Cardiac septum (tissue), 1 donor: Measurements from ENCODE around the gene TTC33. TPM values are rescaled to one million over a fixed set of nuclear protein-coding genes. Genes with fewer than 3 reads are reported as not detected.

Source experiments
- DNase-seq: peaks from one replicate; pipeline ENCODE4 v3.0.0-alpha.2; 2020; ENCODE audit warnings: low spot score
- intact Hi-C: fragments of 100-400 bp; cut with DNase I; formaldehyde crosslinking; loops from one replicate; pipeline ENCODE4 v1.14.0; 2022
- total RNA-seq: library from RNA; stranded (reverse); fragmentation: NEBNext Ultra II Directional; extraction: Animal tissue kit (Norgen Biotek cat#: 25700); gene quantifications from one replicate; pipeline ENCODE4 v1.2.1, GENCODE V29; 2021
- donor health status: DM: no; HTN: no; CAD: no.

TTC33 gene
- total RNA-seq, 1 donor from 2014 or later, result 19.1 TPM

GRCh38 chr5:40630126-40630525 lies 125.6 kb downstream of the TTC33 start:
- intact Hi-C loops, result no loop called here

DNA sequence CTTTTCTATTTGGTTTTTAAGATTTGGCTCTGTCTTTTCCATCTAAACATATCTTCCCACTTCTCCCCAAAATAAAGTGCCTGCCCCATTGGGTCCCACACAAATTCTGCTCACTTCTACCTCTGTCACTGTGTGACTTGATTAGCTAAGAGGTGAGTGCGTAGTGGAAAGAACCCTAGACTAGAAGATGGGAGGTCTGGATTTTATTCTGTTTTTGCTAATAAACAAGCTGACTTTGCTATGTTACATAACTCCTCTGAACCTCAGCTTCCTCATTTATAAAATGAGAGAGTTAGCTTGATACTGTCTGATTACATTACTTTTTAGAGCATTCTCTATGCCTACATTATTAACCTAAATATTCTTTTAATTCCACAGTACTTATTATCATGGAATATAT lies 127.4 kb downstream of the TTC33 start:
- intact Hi-C loops, result no loop called here
- DNase-seq, result no peak

More at GRCh38 chr5:40630126-40630525, 125.6 kb downstream of the TTC33 start:
- DNase-seq, result no peak

- DNase-seq, result no peak
- intact Hi-C loops, result no loop called here
Observed at GRCh38 chr5:40627706-40628105, 128.1 kb downstream of the TTC33 start.

- no peak for DNase-seq
- intact Hi-C loops, result no loop called here
Observed at GRCh38 chr5:40626801-40627200, 129.0 kb downstream of the TTC33 start.

DNA sequence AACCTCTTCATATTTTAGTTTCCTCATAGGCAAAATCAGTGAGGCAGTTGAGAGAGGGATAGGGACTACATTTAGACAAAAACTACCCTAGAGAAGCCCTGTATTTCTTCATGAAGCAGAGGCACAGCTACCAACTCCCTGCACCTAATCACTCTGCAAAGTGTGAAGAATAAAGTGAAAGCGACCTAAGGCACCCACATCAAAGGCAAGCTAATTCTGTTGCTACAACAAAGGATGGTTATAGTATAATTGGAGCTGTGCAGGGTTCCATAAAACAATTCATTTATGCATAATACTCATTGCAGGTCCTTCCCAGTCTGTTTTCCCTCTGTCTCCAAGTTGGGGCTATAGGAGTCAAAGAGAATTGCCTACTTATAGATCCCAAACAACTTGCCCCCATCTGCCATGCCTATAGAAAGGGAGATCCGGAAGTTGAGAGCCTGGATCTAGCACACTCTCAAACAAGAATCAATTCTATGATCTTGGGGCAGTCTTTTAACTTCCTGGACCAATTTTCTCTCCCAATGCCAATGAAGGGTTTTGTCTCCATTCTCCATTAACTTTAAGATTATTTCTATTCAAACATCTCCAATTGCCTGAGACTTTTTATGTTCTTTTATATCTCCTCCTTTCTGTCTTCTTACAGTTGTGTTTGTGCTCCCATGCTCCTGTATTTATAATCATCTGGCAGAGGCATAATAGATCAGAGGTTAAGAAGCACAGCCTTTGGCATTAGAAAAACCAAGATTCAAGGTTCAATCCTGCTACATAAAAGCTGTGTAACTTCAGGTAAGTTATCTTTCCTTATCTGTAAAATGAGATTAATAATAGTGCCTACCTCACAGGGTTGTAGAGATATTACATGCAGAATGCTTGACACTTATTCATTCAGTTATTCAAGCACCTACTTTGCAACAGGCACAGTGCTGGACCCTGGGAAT lies 132.0 kb downstream of the TTC33 start:
- DNase-seq, result no peak
- intact Hi-C loops, result no loop called here

GRCh38 chr5:40622463-40623252 lies 133.1 kb downstream of the TTC33 start:
- intact Hi-C loops, result no loop called here
- no peak for DNase-seq

GRCh38 chr5:40619421-40619820 lies 136.3 kb downstream of the TTC33 start:
- no peak for DNase-seq
- intact Hi-C loops, result no loop called here

GRCh38 chr5:40618926-40619325 lies 136.8 kb downstream of the TTC33 start:
- intact Hi-C loops, result no loop called here
- no peak for DNase-seq

- intact Hi-C loops, result no loop called here
- no peak for DNase-seq
Observed at GRCh38 chr5:40616781-40617180, 139.0 kb downstream of the TTC33 start.

DNA sequence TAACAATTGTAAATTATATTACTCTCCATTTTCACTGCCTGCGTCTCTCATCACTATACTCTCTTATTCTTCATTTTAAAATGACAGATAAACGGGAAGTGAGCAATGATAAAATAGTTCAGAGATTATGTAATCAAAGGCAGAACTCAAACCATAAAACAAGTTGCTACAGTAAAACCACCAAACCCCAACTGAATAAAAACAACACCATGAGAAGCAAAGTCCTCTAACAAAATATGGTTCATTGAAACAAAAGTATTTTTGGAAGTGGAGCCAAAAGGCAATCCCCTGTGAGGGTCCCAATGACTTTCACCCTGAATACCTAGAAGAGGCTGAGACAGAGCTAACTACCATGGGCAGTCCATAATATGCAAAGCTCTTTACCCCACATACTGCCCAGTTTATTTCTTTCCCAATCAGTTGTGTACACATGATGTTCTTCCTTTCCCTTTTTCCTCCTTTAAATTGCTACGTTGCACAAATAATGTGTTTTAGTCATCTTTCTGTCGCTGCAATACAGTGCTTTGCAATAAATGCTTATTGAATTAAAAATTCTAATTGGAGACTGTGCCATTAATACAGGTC lies 140.1 kb downstream of the TTC33 start:
- intact Hi-C loops, result no loop called here

GRCh38 chr5:40614923-40615585 lies 140.7 kb downstream of the TTC33 start:
- intact Hi-C loops, result no loop called here
- DNase-seq, result no peak

More for the DNA sequence above, 140.1 kb downstream of the TTC33 start:
- no peak for DNase-seq

DNA sequence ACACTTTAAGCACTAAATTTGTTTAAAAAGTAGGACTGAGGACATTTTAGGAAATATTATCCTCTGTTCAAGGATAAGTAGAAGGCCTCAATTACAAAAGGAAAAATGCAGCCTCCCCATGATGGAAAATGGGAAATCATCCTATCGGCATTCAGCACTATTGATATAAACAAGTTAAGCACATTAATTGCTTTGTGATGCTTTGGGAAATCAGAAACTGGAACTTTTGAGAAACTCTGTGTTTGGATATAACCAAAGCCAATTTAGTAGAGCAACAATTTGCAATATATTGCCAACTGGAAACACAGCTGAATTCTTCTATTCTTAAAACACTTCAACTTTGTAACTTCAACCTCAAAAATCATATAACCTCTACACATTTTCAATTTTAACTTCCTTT lies 141.3 kb downstream of the TTC33 start:
- intact Hi-C loops, result no loop called here
- no peak for DNase-seq

- DNase-seq, result no peak
- intact Hi-C loops, result no loop called here
Observed at GRCh38 chr5:40607202-40607601, 148.6 kb downstream of the TTC33 start.

DNA sequence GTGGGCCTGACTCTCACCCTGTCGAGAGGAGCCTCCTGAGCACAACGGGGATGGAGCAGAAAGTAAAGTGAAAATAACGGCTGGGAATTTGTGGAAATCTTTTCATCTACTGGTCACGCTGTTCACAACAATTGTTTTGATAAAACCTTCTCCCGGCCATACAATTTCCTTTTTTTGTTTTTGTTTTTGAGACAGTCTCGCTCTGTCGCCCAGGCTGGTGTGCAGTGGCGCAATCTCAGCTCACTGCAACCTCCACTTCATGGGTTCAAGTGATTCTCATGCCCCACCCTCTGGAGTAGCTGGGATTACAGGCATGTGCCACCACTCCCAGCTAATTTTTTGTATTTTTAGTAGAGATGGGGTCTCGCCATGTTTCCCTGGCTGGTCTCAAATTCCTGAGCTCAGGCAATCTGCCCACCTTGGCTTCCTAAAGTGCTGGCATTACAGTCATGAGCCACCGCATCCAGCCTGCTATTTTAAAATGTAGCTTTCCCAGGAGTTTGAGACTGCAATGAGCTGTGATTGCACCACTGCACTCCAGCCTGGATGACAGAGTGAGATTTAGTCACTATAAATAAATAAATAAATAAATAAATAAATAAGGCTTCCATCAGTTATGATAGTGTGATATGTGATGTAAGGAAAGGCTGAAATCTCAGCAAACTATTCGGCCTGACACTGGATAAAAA lies 149.5 kb downstream of the TTC33 start:
- DNase-seq, result no peak
- intact Hi-C loops, result no loop called here

- intact Hi-C loops, result no loop called here
- DNase-seq, result no peak
Observed at GRCh38 chr5:40605295-40605958, 150.3 kb downstream of the TTC33 start.

DNA sequence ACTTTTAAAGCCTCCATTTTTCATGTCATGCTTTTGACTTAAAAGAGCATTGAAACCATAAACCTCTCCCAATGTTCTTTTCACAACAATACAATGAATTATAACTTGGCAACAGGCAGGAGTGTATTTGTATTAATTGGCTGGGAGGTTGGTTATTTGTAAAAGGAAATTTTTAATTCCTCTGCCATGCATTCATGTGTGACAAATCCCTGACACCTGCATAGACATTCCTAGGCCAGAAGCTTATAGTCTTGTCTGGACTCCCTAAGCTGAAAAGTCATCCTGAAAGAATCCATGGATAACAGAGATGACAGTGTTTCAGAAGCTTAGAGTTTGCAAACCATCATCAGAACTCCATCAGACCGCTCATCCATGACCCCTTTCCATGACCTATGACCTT lies 152.4 kb downstream of the TTC33 start:
- intact Hi-C loops, result no loop called here
- no peak for DNase-seq

DNA sequence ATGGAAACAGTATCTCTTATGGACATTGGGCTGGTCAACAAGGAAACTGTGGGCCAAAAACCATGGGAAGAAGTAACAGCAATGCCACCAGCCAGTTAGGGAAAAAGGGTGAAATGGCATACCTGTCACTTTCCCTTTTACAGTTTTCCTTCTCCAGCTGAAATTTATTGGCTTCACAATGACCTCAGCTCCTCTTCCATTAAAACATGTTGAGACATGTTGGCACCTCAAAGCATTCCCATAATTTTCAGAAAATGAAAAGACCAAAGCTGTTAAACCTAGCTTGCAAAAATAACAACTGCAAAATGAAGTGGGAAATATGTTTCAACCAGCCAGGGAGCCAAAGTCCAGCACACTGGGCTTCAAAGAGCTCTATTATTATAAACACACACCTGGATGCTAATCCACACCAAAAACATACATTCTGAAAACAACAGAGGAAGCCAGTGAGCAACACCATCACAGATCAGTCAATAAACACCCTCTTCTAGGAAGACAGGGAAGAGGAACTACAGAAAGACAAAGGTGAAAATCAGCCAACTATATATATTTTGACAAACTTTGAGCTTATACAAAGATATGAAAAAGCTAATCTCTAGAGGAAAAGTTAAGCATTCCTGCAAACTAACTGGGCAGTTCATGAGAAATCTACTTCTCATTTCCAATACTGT lies 154.4 kb downstream of the TTC33 start:
- intact Hi-C loops, result no loop called here
- DNase-seq, result no peak

GRCh38 chr5:40600383-40600782 lies 155.4 kb downstream of the TTC33 start:
- intact Hi-C loops, result no loop called here
- no peak for DNase-seq
